Kidney tubule cell (primary cell): Measurements from ENCODE around the gene SPTLC2.

Source experiments
- DNase-seq: peaks from one replicate; pipeline ENCODE4 v3.0.0-alpha.2; 2018; ENCODE audit warnings: low spot score

SPTLC2 gene

DNA sequence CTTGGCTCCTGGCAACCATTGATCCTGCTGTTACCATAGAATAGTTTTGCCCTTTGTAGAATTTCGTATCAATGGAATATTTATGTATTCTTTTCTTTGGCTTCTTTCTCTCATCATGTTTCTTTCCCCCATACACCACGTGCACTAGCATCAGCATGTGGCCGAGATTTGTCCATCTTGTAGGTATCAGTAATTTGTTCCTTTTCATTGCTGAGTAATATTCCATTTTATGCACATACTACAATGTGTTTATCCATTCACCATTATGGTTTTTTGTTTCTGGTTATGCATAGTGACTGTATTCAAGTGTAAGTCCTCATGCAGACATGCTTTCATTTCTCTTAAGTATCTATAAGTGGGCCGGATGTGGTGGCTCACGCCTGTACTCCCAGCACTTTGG is 113.3 kb downstream of the SPTLC2 start:
- DNase-seq: no peak

DNA sequence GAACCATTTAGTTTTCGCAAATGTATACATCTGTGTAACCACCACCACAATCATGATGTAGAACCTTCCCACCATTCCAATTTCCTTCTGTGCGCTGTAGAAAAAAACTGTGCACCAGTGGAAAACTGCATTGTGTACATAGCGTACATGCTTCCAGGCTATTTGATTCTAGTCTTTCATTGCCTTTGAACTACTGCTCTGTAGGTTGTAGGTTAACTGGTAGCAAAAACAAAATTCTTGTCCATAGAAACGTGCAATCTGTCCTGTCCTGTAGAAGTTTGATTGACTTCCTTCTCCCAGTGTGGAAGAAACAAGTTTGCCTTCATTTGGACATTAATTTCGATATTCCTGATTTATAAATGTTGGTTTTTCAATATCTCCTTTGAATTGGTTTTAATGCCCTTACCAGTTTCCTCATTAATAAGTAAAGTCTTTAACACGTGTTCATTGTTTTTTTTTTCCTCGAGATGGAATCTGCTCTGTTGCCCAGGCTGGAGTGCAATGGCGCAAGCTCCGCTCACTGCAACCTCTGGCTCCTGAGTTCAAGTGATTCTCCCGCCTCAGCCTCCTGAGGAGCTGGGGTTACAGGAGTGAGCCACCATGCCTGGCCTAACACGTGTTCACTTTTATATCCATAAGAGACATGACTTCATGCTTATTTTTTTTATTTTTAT is 114.2 kb downstream of the SPTLC2 start:
- DNase-seq: no peak

DNA sequence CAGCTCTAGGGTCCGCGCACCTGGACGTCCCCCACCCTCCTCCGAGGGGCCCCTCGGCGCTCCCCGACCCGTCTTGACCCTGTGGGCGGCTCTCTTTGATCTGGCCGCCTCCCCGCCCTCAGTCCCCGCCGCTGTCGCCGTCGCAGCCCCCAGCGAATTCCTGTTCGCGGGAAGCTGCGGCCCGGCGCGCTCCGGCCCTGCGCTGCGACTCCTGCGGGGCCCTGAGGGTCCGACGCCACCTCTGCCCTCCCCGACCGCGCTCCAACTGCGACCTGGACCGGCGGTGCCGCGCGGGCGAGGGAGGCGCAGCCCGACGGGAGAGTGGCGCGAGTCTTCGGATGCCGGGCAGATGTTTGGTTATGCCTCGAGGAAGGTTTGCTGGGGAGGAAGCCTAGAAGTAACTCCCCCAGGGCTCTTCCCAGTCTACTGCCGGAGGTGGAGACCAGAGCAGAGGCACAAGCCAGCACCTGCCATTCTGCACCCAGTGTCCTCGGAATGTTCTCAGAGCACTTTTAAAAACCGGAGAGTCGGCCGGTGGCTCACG is 117.4 kb downstream of the SPTLC2 start:
- no peak for DNase-seq

DNA sequence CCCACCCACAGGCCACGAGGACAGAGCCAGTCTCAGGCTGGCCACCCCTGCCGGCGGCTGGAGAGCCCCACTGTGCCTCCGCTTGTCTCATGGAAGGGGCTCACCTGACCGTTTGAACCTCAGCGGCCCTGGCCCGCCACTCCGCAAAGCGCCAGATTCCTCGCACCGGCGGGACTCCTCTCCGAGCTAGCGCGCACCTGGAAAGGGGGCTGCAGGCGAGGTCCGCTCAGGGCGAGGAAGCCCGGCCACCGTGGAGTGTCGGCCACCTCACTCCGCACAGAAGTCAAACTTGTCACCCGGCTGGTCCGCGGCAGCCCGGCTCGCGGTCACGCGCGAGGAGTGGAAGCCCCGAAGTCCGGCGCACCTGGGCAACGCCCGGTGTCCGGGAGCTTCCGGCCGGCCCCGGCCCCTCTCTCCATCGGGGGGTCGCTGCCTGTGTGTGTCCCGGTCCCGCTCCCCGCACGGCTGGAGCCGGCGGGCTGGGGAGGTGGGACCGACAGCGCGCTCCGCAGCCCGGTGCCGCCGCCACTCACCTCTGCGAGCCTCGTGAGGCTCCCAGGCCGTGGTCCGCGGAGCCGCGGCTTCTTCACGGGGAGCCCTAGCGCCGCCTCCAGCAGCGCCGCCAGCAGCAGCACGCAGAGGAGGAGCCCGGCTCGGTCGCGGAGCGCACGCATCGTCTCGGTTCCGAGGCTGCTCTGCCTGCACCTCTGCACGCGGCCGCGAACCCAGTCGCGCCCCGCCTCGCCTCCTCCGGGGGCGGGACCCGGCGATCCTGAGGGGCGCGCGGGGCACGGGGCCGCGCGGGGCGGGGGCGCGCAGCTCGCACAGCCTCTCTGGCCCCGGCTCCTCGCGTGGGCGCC is 118.1 kb downstream of the SPTLC2 start, which contains the start of gene ISM2:
TSS of gene ISM2 (minus strand) at position 697 of the 860 bp plus-strand sequence. CDS start at position 674, 23 bp downstream.
- DNase-seq: peak; percentile 51

DNA sequence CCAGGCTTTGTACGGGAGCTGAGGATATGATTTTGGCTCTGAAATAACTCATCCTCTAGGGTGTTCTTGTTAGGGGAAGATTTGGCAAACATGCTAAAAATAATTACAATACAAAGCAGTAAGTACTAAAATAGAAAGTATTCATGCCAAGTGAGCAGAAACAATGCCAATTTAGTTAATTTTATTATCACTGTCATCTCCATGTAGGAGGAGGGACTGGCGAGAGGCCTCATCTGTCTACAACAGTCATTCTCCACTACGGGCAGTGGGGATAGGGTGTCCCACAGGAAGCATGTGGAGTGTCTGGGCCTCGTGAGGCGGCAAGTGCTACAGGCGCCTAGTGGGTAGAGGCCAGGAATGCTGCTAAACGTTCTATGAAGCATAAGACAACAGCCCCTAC is 121.1 kb downstream of the SPTLC2 start:
- no peak for DNase-seq

DNA sequence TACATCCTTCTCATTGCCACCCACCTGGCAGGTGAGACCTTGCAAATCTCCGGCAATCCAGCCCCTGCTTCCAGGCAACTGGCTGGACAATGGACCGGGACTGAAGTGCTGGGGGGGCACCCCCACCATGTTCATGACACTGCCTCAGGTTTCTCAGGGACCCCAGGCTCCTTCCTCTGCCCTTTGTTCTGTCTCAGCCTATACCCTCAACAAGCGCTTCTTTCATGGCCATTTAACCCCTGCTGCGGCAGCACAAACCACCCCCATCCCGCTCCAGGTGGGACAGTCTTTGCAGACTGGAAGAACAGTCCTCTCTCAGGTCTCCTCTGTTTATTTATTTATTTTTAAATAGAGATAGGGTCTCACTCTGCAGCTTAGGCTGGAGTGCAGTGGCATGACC is 125.4 kb downstream of the SPTLC2 start:
- no peak for DNase-seq

DNA sequence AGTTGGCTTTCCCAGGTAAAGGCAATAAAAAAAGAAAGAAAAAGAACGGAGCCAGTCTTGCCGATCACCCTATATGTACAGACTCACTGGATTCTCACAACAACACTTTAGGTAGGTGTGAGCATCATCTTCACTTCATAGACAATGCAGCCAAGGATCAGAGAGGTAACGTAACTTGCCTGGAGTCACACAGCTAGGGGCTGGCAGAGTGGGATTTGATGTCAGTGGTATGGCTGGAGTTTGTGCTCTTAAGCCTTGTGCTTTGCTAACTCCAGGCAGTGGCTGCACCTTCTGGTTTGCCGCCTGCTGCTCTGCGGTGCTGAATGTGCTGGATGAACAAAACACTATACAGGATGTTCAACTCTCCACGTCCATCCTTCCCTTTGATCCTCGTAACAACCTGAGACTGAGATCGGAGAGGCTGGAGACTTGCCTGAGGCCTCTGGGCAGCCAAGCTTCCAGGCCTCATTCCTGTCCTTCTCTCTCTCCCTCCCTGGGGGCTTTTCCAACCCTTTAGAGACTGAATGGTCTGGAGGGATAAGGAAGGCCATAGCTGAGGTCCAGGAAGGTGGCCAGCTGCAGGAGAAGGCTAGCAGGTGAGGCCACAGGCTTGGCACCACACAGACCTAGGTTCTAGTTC is 126.0 kb downstream of the SPTLC2 start:
- no peak for DNase-seq

DNA sequence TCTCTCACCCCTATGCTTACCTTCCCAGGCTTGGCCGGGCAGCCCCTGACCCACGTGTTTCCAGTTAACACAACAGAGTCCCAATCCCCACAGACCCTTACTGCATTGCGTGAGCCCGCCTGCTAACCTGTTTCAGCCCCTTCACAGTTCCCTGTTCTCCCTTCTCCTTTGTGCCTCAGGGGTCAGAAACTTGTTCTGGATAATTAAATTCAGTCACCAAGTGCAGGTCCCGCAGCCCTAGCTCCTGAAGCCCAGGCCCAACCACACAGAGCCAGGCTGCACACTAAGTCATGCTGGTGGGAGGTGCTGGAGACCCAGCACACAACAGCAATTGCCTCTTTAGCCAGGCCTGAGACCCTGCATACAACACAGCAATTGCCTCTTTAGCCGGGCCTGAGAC is 127.4 kb downstream of the SPTLC2 start:
- no peak for DNase-seq

DNA sequence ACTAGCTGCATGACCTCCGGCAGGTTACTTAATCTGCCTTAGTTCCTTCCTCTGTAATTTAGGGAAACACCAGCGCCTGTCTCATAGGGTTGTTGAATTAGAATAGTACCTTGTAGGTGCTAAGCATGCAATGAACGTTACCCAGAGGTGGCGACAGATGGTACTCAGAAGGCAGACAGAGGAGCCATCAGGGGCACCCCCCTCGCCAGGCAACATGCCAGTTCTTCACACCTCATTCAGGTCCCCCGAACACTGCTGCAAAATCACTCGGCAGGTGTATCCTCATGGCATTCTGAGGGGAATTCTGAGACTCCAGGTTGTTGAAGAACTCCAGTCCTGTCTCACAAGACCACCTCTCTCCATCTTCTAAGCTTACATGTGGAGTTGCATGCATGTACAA is 127.9 kb downstream of the SPTLC2 start:
- DNase-seq: no peak

DNA sequence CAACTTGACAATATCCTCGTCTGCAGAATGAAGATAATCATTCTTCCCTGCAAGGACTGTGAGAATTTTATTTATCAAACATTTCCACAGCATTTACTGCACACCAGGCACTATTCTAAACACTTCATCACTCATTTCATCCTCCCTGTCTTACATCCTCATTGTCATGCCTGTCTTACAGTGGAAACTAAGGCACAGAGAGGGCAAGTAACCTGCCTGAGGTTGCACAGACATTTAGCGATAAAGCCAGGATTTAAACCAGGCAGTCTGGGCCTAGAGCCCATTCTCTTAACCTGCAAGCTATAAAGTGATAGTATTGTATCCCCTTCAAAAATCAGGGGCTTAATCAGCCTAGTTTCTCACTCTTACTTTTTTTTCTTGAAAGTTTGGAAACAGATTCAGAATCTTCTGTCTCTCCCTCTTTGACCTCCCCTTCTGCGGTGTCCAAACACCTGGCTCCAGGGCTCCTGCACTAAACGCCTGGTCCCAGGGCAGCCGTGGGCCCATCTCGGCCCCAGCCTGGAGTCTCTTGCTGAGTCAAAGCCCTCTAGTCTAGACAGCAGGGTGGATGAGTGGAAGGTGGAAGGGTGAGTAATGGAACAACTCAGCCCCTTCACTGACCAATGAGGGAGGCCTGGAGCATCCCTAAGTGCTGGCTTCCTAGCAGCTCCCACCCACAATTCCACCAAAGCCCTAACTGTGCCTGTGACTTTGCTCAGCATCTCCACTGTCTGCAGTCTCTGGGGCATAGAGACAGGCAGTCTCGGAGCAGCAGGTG is 130.3 kb downstream of the SPTLC2 start:
- peak; percentile 90 for DNase-seq

DNA sequence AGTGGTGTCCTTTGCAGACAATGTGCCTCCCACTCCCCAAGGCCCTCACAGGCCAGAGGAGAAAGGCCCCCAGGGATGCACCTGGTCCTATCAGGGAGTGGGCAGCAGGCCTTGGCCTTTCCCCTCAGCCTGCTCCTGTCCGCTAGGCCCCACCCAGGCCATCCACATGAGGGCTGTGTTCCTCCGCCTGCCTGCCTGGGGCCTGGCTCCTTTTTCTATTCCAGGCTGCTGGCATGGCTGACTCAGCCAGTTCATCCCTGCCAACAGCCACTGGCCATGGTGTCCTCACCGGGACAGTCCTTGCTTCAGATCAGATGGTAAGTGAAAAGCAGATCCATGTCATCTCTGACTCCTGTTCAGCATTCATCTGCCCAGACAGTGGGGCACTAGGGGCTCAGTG is 131.2 kb downstream of the SPTLC2 start:
- peak; percentile 43 for DNase-seq

DNA sequence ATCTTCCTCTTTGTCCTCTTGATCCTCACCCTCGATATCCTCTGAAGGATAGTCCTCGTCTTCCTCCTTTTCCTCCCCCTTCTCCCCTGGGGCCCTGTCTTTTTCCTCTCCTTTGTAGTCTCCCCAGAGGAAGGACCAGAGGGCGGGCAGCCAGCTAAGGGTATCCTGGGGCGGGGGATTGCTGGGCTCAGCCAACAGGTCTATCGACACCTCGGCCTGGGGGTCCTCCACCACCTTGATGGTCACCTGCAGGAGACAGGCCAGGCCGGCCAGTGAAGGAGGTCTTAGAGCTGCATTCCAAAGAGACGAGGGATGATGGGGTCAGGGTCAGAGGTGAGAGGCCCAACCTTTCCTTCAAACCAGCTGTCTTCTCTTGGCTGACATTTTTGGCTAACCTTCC is 134.0 kb downstream of the SPTLC2 start:
- no peak for DNase-seq

DNA sequence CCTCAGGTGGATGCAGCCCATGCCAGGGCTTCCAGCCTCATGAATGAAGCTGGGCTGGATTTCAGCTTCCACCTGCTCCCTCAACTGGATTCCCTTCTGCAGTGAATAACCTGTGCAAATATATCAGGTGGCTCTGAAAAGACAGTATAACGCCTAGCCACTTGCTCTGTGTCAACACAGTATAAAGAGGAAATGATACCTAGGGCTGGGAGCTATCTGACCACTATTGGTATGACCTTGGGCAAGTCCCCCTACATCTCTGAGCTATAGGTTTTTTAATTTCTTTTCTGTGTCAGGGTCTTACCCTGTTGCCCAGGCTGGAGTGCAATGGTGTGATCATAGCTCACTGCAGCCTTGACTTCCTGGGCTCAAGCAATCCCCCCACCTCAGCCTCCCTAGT is 137.6 kb downstream of the SPTLC2 start:
- DNase-seq: no peak

DNA sequence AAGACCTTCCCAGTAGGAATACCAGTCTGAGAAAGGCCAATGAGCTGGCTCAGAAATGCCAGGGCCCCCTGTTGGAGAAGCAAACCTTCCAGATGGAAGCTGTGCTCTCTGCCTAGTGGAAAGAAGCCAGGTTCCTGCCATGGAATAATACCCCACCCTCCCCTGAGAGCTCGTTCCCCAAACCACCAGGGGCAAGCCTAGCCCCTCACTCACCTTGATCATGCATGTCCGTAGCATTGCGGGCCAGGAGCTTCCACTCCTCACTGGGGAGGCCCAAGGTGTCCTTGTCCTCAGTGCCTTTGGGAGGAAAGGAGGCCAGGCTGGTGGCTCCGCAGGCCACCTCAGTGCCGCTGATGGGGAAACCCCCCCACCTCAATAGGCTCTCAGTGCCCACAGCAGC is 138.4 kb downstream of the SPTLC2 start:
- no peak for DNase-seq

DNA sequence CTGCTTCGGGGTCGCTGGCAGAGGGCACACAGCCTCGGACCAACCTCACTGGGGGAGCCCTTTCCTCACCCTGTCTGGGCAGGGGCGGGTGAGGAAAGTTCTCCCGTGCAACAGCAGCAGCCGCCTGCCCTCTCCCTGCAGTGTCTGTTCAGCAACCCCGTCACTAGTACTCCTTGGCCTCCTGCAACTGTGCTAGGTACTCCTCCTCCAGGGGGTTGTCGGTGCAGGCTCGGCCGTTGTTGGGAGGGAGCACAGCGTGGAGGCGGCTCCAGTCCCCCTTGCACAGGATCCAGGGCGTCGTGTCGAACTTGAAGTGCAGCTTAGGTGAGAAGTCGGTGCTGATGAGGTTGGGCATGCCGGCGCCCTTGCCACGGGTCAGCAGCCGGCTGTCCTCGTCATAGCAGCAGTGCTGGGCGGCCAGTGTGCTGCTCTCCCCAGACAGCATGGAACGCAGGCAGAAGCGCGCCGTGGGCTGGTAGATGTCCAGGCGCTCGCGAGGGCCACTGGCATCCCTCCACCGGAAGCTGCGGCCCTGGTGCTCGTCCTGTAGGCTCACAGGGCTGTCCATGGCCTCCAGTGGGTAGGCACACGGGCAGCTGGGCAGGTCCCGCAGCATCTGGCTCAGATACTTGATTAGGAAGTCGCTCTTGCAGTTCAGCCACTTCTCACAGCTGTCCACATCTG is 140.9 kb downstream of the SPTLC2 start:
- no peak for DNase-seq

DNA sequence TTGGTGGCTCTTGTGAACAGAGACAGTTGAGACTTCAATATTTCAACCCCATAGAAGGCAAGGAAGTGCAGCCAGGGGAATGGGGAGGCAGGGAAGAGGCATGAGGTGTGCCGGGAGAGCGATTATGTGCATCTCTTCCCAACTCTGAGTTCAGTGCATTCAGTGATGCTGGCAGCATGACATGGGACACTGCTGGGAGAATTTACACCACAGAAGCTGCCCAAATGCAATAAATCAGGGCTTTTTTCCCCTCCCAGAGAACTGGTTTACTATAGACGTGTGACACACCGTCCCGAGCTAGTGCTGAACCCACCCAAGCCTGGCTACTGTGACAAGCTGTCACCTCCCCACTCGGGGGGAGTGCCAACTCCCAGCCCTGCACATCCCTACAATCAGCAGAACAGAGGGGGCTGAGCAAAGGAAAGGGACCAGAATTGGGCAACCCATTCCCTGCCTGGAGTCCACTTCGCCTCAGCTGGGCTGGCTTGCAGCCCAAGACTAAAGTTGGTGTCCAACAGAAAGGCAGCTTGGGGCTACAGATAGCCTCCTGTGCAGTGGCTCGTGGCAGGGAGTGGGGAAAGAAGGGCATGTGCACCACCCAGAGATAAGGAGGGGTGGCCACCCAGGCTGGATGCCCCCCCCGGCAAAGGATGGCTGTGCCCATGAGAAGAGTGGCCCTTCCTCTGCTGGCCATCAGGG is 141.8 kb downstream of the SPTLC2 start:
- no peak for DNase-seq

DNA sequence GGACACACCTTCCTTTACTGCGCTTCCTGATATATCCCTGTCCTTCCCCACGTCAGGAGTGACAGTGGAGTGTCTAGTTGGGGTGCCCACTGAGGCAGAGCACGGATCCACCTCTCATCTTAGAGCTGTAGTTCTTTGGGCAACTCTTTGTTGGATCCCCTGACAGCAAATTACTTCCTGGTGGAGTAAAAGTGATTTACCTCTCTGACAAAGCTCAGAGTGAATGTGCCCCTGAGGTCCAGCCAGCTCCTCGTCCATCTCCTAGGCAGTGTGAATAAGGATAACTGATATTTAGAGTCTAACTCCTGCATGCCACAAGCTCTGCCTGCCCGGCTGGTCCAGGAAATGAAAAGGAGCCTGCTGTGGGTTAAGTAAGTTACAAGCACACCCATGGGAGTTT is 142.5 kb downstream of the SPTLC2 start:
- no peak for DNase-seq

DNA sequence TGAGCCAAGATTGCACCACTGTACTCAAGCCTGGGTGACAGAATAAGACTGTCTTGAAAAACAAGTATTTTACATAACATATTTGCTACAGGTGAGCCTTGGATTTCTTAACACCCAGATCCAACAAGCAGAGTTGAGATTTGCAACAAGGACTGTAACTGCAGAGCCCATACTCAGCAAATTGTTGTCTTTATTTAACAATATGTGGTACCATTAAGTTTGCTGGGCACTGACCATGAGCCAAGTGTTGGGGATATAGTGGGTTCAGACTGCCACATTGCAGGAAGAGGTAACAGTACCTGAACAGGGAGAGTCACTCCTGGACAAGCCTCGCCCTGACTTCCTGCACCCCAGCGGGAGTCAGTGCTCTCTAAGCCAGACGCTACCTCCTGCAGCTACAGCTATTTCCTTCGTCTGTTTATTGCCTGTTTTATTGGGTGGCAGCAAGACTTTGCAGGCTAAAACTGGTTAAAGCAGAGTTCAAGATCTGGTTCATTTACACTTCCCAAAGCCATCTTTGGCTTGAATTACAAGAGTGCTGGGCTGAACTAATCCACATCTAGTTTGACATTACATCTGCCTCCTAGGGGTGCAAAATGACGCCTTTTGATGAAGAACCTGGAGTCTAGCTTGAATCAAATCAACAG is 146.1 kb downstream of the SPTLC2 start:
- DNase-seq: no peak

DNA sequence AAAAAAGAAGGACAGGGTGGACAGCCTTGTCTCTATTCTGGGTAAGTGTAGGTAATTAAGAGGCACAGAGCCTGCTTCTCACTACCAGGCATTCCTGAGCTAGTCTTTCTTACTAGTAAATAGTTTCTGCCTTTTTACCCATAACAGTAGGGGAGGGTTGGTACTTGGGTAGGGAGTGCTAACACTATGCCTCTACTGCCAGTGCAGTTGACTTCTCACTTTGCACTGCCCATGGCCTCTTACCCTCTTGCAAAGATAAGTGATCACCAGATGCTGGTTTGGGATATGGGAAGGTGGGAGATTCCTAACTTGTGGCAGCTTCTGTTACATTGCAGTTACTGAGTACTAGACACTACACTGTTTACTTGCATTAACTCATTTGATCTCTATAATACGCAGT is 146.9 kb downstream of the SPTLC2 start:
- DNase-seq: no peak

DNA sequence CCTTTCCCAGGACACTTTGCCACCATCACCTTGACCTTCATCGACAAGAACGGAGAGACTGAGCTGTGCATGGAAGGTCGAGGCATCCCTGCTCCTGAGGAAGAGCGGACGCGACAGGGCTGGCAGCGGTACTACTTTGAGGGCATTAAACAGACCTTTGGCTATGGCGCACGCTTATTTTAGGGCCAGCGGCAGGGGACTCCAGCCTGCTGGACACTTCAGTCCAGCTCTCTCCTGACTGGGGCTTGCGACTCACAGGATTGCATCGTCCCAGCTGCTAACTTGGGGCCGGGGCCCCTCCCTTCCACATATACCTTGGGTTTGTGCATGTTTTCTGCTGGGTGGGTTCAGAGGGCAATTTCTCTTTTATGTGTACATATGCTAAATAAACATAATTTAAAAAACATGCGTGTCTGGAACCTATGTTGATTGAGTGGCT is 147.4 kb downstream of the SPTLC2 start:
- no peak for DNase-seq
